HG02884 (cell line): ENCODE data around the gene DEGS1.

Source experiments
- ATAC-seq: cut with Tn5 transposase; IDR thresholded peaks from one replicate; pipeline ENCODE4 v1.9.1; 2021; ENCODE audit warnings: mild to moderate bottlenecking, moderate library complexity; ENCODE audit not compliant: unreplicated experiment

DEGS1 gene

DNA sequence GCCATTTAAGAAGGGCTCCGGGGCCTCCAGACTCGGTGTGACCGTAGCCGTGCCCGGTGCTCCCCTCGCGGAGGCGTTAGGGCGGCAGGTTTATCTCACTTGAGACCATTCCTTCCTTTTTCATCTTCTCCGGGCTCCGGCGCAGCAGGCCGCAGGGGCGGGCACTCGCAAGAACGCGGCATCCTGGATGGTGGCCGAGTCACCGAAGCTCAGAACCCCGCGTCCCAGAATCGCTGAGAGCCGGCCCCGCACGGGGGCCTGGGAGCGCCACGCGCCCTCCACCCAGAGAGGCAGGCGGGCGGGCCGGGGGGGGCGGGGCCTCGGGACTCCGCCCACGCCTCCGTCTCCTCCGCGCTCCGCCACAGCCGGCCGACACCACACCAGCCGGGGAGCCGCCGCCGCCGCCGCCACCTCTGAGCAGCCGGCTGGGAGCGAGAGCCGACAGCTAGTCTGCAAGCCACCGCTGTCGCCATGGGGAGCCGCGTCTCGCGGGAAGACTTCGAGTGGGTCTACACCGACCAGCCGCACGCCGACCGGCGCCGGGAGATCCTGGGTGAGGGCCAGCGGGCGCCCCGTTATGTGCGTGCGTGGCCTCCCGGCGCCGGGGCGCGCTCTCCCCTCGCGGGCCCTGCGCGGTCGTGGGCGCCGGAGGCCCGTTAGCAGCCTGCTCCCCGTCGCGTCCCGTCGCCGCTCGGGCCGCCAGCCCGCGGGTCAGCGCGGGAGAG is at the start of gene DEGS1:
Gene DEGS1 (plus strand): TSS at position 375 of the 725 bp plus-strand sequence. CDS start 97 bp downstream, at position 472.
- ATAC-seq: peak; percentile 56

DNA sequence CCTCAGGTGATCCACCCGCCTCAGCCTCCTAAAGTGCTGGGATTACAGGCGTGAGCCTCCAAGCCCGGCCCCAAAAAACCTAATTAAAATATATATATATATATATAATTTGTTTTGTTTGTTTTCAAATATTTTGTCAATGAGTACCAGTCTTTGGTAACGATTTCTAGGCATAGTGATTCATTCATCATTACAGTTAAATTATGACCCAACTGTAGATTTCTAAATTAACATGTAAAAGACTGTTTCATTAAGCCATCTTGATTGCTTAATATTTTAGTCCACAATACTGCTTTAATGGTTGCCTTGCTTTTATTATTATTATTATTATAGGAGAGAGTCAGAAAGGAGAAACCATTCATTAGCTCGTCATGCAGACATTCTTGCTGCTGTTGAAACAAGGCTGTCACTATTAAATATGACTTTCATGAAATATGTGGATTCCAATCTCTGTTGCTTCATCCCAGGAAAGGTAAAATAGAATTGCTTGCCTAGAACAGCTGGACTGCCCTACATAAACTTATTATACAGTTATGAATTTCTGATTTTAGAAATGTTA is 49.2 kb upstream of the DEGS1 start:
- no peak for ATAC-seq

DNA sequence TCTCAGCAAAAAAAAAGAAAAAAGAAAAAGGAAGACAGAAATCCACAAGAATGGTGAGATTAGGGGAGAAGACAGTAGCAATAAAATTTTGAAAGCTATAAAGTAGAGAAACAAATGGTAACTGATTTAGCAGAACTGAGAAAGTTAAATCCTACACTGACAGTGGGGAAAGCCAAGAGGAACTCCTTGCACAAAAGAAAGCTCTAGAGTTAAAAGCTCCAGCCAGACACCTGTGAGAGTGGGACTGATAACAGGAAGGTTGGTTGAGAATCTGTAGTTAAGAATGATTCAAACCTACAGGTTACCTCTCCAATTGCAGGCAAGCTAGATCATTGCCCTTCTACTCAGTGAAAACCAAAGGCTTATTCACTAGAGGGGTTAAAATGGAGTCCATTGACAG is 45.5 kb upstream of the DEGS1 start:
- no peak for ATAC-seq

DNA sequence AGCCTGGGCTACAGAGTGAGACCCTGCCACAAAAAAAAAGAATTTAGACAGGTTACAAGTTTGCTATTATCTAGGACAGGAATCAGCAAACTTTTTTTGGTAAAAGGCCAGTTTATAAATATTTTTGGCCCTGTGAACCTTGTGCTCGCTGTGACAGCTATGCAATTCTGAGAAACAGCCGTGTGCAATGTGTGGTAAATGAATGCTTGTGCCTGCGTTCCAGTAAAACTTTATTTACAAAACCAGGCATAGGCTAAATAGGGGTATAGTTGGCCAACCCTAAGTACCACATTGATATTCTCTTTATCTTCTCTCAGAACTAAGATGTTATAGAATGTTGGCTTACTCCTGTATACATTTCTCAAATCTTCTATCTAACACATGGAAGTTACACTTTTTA is 44.8 kb upstream of the DEGS1 start:
- ATAC-seq: no peak

DNA sequence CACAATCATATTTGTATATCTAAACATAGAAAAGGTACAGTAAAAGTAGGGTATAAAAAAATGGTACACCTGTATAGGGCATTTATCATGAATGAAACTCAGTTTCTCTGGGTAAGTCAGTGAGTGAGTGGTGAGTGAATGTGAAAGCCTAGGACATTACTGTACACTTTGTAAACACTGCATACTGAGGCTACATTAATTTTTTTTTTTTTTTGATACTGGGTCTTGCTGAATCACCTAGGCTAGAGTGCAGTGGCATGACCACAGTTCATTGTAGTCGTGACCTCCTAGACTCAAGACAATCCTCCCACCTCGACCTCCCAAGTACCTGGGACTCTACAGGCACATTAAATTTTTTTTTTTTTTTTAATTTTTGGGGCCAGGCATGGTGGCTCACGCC is 41.3 kb upstream of the DEGS1 start:
- no peak for ATAC-seq

DNA sequence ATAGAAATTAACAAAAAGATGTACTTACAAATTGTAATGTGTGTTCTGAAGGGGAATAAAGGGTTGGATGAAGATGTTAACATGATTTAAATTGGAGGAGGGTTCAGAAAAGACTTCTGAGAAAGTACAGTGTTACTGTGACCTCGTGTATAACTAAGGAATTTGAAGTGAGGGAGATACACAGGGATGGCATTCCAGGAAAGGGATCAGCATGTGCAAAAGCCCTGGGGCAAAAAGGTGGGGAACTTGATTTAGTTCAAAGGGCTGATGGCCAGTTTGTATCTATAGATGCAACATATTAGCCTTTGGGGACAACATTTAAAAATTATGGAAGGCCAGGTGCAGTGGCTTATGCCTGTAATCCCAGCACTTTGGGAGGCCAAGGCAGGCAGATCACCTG is 33.3 kb upstream of the DEGS1 start:
- ATAC-seq: no peak

DNA sequence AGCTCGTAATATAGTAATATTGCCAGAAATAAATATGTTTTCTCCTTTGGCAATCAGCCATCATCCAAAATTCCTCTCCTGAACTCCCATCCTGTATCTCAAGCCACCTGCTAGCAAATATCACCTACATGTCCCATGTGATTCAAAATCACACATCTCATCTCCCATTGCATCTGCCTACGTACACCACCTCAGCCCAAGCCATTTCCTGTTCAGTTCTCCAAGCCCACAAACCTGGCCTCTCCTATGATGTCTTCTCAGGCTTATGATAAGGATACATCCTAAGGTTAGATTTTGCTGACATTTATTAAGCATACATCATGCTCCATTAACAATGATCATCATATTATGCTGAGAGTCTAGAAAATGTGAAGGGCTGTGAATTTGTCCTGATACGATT is 31.9 kb upstream of the DEGS1 start:
- no peak for ATAC-seq

DNA sequence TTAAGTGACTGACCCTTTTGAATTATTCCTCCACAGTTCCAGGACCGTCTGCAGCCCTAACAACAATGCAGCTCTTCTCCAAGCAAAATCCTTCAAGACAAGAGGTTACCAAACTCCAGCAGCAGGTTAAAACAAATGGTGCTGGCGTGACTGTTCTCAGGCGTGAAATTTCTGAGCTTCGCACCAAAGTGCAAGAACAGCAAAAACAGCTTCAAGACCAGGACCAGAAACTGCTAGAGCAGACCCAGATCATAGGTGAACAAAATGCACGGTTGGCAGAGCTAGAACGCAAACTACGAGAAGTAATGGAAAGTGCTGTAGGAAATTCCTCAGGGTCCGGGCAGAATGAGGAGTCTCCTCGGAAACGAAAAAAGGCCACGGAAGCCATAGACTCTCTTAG is 25.7 kb upstream of the DEGS1 start:
- ATAC-seq: no peak

DNA sequence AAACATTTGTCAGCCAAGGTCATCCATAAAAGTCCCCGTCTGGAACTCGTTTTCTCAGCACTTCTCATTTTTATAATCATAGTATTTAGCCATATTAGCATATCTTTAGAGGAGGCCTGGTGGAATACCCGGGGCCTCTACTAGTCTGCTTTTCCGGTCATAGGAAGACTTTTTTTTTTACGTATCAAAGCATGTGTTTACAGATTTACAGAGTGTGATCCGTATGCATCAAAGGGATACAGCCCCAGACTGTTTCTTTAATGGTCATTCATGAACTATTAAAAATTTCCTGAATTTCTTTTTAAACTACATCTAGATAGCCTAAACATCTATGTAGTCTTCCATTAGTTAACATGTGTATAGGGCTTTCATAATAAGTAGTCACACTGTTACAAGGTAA is 23.5 kb upstream of the DEGS1 start:
- no peak for ATAC-seq

DNA sequence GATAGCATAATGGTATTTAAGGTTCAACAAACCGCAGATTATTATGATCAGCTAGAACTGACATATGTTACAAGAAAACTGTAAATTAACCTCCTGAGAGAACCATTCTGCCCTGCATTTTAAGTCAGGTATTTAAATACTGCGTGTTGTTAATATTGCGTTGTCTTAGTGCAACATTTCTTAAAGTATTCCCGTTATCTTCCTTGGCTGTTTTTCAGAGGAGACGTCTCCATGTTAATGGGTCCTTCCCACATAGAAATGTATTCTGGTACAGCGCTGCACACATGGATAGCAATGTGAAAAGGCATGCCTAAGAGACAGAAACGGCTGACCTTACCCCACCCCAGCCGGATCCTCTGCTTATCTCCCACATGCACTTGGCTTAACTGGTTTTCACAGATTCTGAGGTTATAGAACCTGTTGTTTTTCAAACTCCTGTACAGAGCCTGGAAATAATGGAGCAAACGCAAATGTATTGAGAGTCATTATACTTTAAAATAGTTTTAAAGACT is 22.8 kb upstream of the DEGS1 start:
- ATAC-seq: no peak

DNA sequence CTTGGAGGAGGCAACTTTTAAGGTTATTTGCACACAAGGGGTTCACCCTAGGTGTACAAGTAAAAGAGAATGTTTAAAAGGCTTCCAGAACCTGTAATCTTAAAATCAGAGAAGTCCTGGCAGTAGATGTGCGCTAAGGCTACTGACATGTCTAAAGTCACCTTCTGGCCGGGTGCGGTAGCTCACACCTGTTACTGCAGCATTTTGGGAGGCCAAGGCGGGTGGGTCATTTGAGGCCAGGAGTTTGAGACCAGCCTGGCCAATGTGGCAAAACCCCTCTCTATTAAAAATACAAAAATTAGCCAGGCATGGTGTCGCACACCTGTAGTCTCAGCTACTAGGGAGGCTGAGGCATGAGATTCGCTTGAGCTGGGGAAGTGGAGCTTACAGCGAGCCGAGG is 20.3 kb upstream of the DEGS1 start:
- no peak for ATAC-seq

DNA sequence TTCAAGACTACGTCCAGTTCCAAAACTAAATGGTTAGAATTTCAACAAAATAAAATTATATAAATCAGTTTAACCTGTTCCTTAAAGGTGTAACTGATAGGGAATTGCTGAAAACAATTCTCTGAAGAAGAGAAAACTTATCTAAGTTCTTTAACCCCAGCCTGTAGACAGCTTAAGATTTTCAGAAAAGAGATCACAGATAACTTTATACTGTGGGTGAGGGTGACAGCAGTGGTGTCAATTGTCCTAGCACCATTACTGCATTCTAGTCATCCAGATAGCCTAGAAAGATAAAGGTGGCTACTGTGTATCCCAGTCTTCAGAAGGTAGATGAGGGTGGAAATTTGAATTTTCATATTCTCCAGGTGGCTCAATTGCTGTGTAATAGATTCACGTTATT is 19.7 kb upstream of the DEGS1 start:
- ATAC-seq: no peak

DNA sequence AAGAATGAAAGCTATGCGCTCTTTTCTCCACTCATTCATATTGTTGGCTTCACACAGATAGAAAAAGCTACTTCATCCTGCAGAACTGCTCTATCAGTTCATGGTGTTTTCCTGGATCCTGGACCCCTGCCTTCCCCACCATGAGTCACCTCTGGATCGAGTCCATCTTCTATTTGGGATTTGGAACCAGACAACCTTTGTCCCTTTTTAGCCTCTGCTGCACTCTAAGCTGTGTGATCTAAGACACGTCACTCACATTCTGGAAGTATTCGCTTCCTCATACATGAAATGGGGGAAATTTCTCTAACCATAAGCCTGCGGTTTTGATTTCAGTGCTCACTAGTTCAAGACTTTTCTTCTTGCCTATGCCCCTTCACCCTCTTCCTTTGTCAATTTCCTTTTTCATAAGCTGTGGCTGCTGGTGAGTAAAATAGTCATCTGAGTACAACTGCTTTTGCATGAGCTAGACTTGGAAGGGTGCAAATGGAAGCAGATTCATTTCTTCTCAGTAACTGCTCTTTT is 14.1 kb upstream of the DEGS1 start:
- peak; percentile 86 for ATAC-seq

DNA sequence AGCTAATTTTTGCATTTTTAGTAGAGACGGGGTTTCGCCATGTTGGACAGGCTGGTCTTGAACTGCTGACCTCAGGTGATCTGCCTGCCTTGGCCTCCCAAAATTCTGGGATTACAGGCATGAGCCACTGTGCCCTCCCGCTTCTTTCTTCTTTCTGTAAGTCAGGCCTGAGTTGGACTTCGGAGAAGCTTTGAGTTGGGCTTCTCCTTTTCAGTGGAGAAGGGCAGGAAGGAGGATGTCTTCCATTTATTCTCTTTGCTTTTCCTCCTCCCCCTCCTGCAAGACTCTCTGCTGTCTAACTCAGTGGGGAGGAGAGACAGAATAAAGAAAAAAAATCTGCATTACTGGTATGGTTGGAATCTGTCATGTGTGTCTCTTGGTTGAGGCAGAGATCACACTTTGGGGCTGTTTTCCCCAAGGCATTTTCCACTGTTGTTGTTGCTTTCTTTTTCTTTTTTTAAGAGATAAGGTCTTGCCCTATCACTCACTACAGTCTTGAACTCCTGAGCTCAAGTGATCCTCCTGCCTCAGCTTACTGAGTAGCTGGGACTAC is 13.2 kb upstream of the DEGS1 start:
- no peak for ATAC-seq

DNA sequence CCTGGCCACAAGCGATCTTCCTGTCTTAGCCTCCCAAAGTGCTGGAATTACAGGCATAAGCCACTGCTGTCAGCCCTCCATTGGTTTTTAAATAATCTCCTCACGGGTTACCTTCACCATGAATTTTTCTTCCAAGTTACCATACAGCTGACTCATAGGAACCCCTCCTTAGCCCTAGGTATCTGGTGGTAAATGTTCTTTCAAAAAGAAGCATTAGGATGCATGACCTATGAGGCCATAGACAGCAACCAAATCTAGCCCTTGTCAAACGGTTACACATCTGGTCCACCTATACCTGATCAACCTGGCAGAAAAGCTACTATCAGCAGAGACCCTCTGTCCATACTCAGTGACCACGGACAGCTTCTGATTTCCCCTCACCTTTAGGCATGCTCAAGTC is 12.7 kb upstream of the DEGS1 start:
- ATAC-seq: no peak

DNA sequence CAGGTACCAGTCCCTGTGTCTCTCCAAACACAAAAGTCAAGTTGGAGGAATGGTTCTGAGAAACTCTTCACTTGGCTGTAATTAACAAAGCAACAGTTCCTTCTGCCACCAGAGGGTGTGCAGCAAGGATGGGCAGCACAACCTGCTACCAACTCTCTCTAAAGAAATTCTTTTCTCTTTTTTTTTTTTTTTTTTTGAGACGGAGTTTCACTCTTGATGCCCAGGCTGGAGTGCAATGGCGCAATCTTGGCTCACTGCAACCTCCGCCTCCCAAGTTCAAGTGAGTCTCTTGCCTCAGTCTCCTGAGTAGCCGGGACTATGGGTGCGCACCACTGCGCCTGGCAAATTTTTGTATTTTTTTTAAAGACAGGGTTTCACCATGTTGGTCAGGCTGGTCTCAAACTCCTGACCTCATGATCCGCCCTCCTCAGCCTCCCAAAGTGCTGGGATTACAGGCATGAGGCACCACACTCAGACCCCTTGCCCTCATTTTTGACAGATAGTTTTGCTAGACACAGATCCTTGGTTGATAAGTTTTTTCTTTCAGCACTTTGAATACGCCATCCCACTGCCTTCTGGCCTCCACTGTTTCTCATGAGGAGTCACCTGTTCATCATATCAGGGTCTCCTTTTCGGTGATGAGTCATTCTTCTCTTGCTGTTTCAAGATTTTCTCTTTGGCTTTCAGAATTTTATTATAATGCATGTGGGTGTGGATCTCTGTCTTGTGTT is 12.1 kb upstream of the DEGS1 start:
- no peak for ATAC-seq

DNA sequence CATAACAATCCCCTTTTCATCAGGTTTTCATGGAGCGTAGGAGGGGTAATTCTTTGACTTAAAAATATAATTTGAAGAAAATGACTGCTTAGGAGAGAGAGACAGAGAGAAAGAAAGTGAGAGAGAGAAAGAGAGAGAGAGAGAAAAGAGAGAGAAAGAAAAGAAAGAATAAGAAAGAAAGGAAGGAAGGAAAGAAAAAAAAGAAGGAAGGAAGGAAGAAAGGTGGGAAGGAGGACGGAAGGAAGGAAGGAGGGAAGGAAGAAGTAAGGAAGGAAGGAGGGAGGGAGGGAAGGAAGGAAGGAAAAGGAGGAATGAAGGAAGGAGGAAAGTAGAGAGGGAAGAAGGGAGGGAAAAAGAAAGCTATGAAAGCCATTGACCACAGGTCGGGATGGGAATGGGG is 10.8 kb upstream of the DEGS1 start:
- ATAC-seq: no peak

DNA sequence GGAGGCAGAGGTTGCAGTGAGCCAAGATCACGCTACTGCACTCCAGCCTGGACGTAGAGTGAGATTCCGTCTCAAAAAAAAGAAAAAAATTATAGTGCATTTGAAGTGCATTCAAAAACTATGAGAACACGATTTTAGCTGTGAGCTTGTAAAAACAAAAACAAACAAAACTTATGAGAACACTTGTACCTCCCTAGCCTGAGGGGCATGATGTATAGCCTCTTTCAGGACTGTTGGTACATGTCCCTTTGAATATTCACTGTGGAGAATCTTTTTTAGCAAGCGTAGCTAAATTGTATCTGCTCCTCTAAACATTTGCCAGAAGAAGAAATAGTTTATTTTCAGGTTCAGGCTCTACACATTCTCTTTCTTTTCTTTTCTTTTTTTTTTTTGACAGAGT is 9.5 kb upstream of the DEGS1 start:
- no peak for ATAC-seq

DNA sequence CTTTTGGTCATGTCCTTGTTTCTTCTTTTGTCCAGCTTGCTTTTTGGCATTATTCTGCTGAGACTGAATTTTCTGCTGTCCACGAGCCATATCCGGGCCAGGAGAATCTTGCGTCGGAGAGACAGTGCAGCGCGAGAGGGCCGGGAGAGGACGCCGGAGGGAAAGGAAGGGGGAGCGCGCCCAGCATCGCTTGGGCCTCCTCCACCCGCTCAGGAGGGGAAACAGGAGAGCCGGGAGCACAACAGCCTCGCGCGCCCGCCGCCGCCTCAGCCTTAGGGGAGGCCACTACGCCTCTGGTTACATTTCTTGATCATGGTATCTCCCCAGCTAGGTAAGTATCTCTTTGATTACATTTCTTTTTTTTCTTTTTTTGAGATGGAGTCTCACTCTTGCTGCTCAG is 7.4 kb upstream of the DEGS1 start:
- ATAC-seq: no peak

DNA sequence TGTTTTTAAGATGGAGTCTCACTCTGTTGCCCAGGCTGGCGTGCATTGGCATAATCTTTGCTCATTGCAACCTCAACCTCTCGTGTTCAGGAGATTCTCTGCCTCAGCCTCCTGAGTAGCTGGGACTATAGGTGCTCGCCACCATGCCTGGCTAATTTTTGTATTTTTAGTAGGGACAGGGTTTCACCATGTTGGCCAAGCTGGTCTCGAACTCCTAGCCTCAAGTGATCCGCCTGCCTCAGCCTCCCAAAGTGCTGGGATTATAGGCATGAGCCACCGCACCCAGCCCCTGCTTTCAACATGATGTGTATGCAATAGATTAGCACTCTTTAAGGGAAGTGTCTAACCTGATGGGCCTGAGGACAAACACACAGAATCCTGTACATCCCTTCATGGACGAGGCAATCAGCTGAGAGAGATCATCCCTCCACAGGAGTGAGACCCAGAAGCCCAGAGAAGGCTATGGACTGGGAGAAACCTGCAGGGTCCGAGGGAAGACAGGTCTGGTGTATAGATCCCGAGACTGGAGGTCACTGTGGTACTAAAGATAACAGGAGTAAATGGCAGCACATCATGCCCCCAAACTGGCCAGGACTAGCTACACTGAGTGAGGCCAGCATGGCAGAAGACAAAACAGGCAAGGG is 5.6 kb upstream of the DEGS1 start:
- ATAC-seq: no peak

DNA sequence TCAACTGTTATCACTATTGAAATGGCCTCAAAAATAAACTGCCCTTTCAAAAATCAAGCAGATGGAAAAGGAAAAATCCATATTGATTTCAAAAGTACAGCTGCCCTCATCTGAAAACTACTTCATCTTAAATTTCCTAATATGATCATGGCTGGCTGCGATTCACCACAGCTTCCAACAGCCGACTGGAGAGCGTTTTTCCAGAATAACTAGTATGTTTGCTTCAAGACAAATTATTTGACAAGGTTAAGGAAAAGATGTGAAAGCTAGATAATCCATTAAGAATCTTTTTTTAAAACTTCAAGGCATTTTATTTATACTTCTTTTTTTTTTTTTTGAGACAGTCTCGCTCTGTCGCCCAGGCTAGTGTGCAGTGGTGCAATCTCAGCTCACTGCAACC is 4.1 kb upstream of the DEGS1 start:
- ATAC-seq: no peak
